ENCODE data around the gene SERPINA4. TPM values are rescaled to one million over a fixed set of nuclear protein-coding genes. Genes with fewer than 3 reads are reported as not detected.

Gene SERPINA4
- total RNA-seq, 1 donor from 2014 or later, result not detected

DNA sequence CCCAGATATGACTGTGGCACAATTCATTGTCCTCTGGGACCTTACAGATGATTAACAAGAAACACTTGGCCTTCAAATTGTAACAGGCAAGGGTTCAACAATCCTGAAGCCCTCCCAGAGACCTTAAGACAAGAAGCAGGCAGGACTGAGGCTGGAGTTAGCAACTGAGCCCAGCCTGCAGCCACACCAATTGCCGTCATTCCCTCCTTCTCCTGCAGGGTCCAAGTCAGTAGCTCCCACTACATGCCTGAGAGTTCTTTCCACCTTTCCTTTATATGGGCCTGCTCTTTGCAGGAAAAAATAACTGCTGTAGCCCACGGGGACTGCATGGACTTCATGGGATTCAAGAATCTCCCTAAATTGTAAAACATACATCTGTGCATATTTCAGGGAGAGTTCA is 2.4 kb upstream of the SERPINA4 start:
- H3K27ac Mint-ChIP-seq (ENCODE audit: unreplicated experiment), result no peak overlapping the region
- no peak overlapping the region for H3K4me3 Mint-ChIP-seq (ENCODE audit: unreplicated experiment)
- TF ChIP-seq, protein P1, sequence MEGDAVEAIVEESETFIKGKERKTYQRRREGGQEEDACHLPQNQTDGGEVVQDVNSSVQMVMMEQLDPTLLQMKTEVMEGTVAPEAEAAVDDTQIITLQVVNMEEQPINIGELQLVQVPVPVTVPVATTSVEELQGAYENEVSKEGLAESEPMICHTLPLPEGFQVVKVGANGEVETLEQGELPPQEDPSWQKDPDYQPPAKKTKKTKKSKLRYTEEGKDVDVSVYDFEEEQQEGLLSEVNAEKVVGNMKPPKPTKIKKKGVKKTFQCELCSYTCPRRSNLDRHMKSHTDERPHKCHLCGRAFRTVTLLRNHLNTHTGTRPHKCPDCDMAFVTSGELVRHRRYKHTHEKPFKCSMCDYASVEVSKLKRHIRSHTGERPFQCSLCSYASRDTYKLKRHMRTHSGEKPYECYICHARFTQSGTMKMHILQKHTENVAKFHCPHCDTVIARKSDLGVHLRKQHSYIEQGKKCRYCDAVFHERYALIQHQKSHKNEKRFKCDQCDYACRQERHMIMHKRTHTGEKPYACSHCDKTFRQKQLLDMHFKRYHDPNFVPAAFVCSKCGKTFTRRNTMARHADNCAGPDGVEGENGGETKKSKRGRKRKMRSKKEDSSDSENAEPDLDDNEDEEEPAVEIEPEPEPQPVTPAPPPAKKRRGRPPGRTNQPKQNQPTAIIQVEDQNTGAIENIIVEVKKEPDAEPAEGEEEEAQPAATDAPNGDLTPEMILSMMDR (IDR thresholded peaks at IDR 0.05; ENCODE audit: unreplicated experiment), result no peak
- no peaks in the 10 kb centered on the region for H3K4me1 Mint-ChIP-seq (ENCODE audit: unreplicated experiment)
- no peaks in the 10 kb centered on the region for H3K27me3 Mint-ChIP-seq (ENCODE audit: unreplicated experiment)
- no peaks in the 10 kb centered on the region for H3K36me3 Mint-ChIP-seq (ENCODE audit: low read depth, unreplicated experiment)
- DNase-seq (ENCODE audit: low spot score), result no peak
- H3K9me3 Mint-ChIP-seq (ENCODE audit: unreplicated experiment), result no peaks in the 10 kb centered on the region

DNA sequence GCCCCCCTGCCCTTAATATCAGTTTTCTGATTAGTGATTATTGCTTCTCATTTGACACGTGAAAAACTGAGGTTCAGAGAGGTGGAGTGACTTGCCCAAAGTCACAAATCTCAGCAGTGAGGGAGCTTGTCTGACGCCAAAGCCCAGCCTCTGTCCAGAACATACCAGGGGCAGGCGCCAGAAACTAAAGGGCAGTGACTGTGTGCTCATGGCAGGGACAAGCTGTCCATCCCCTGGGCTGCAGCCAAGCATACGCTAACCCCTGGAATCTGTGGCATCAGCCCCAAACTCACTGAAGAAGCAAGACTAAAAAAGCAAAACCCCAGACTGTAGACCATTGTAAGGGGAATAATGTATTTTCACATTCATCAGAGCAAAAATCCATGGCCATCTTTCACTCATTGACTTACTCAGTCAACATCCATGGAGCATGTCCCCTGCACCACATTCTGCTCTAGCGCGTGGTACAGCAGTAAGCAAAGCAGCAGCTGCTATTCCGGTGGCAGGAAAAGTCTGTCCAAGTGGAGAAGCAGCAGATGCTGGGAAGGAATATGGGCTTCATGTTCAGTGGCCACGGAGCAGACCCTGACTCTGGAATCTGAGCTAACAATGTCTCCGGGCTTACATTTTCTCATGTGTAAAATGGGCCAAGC is 1.5 kb upstream of the SERPINA4 start:
- H3K4me1 Mint-ChIP-seq (ENCODE audit: unreplicated experiment), result no peaks in the 10 kb centered on the region
- no peak overlapping the region for H3K27ac Mint-ChIP-seq (ENCODE audit: unreplicated experiment)
- TF ChIP-seq, protein P1 (IDR thresholded peaks at IDR 0.05; ENCODE audit: unreplicated experiment), result no peak

DNA sequence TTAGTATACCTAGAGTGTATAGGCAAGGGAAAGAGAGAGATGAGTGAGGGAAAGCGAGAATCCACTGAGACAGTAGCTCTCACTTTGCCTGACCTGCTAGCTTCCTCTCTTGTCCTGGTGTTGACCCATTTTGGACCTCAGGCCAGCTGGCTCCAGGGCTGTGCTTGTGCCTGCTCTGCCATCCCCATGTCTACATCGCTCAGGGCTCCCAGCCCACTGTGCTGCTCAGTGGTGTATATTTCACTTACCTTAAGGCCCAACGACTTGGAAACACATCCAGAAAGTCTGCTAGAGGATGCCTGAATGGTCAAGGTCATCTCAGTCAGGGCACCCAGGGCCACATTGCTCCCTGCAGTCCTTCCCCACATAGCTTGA is 964 bp upstream of the SERPINA4 start:
- no peaks in the 10 kb centered on the region for H3K27me3 Mint-ChIP-seq (ENCODE audit: unreplicated experiment)
- no peak overlapping the region for H3K27ac Mint-ChIP-seq (ENCODE audit: unreplicated experiment)
- no peak overlapping the region for H3K4me3 Mint-ChIP-seq (ENCODE audit: unreplicated experiment)
- no peaks in the 10 kb centered on the region for H3K9me3 Mint-ChIP-seq (ENCODE audit: unreplicated experiment)
- TF ChIP-seq, protein P1 (IDR thresholded peaks at IDR 0.05; ENCODE audit: unreplicated experiment), result no peak
- no peaks in the 10 kb centered on the region for H3K36me3 Mint-ChIP-seq (ENCODE audit: low read depth, unreplicated experiment)
- no peak for DNase-seq (ENCODE audit: low spot score)
- no peaks in the 10 kb centered on the region for H3K4me1 Mint-ChIP-seq (ENCODE audit: unreplicated experiment)

More for the DNA sequence above, 1.5 kb upstream of the SERPINA4 start:
- Mint-ChIP-seq H3K27me3 (ENCODE audit: unreplicated experiment) (no peaks in the 10 kb centered on the region), H3K4me3 (ENCODE audit: unreplicated experiment) (no peak overlapping the region), H3K36me3 (ENCODE audit: low read depth, unreplicated experiment) (no peaks in the 10 kb centered on the region), H3K9me3 (ENCODE audit: unreplicated experiment) (no peaks in the 10 kb centered on the region)
- no peak for DNase-seq (ENCODE audit: low spot score)

DNA sequence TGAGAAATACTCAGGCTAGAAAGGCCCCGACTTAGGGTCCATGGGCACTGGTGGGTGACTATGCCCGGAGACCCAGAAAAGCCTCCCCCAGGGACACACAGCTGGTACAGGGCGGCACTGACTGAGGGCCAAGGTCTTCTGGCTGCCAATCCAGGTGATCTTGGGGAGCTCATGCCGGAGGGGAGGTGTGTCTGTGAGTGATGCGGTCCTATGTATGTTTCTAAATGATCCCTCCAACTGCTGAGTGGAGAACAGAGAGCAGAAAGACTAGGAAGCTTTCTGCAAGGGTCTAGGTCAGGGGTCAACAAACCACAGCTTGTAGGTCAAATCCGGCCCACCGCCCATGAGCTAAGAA is 391 bp downstream of the SERPINA4 start:
- H3K27ac Mint-ChIP-seq (ENCODE audit: unreplicated experiment), result no peak overlapping the region

DNA sequence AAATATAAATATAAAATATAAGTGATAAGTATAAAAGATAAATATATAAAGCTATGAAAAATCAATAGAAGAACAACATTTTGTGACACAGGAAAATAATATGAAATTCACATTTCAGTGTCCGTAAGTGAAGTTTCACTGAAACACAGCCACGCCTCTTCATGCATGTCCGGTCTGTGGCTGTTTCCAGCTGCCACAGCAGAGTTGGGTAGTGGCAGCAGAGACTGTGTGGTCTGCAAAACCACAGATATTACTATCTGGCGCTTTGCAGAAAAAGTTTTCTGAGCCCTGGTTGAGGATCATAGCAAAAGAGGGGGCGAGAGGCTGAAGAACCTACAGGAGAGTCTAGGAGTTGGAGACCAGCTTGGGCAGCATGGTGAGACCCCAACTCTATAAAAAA is 780 bp downstream of the SERPINA4 start:
- Mint-ChIP-seq H3K27ac (ENCODE audit: unreplicated experiment) (no peak overlapping the region), H3K4me1 (ENCODE audit: unreplicated experiment) (no peaks in the 10 kb centered on the region), H3K27me3 (ENCODE audit: unreplicated experiment) (no peaks in the 10 kb centered on the region), H3K4me3 (ENCODE audit: unreplicated experiment) (no peak overlapping the region), H3K36me3 (ENCODE audit: low read depth, unreplicated experiment) (no peaks in the 10 kb centered on the region), H3K9me3 (ENCODE audit: unreplicated experiment) (no peaks in the 10 kb centered on the region)
- TF ChIP-seq, protein P1 (IDR thresholded peaks at IDR 0.05; ENCODE audit: unreplicated experiment), result no peak
- DNase-seq (ENCODE audit: low spot score), result no peak

More for the DNA sequence above, 391 bp downstream of the SERPINA4 start:
- TF ChIP-seq, protein P1 (IDR thresholded peaks at IDR 0.05; ENCODE audit: unreplicated experiment), result no peak
- H3K27me3 Mint-ChIP-seq (ENCODE audit: unreplicated experiment), result no peaks in the 10 kb centered on the region
- DNase-seq (ENCODE audit: low spot score), result no peak
- H3K9me3 Mint-ChIP-seq (ENCODE audit: unreplicated experiment), result no peaks in the 10 kb centered on the region
- no peak overlapping the region for H3K4me3 Mint-ChIP-seq (ENCODE audit: unreplicated experiment)
- no peaks in the 10 kb centered on the region for H3K4me1 Mint-ChIP-seq (ENCODE audit: unreplicated experiment)
- H3K36me3 Mint-ChIP-seq (ENCODE audit: low read depth, unreplicated experiment), result no peaks in the 10 kb centered on the region

Measured in endothelial cell (in vitro differentiated cells).